Esophagus squamous epithelium (tissue), 5 donors: ENCODE measurements around the gene STAMBPL1. TPM values are rescaled to one million over a fixed set of nuclear protein-coding genes. Genes with fewer than 3 reads are reported as not detected.

Experiments
- DNase-seq: peaks from one replicate; lab custom pipeline; 2025; lab: John Stamatoyannopoulos, UW
- H3K27ac ChIP-seq, 4 donors: fragments of 200-600 bp; sonication (generic); one replicate each; pipeline ENCODE4 v1.5.1; 2016 to 2019; ENCODE audit warnings: mild to moderate bottlenecking in 1 of 4
- H3K27me3 ChIP-seq, 4 donors: fragments of 200-600 bp; sonication (generic); 1 replicate in 3 of 4; 2 replicates in 1 of 4; pipeline versions ENCODE4 v1.5.1 to v1.6.0; 2017 to 2021; ENCODE audit warnings: antibody characterized with exemption in 1 of 4
- H3K36me3 ChIP-seq, 3 donors: fragments of 200-600 bp; sonication (generic); one replicate each; pipeline ENCODE4 v1.5.1; 2016 to 2019
- H3K4me1 ChIP-seq, 3 donors: fragments of 200-600 bp; sonication (generic); one replicate each; pipeline ENCODE4 v1.5.1; 2017 to 2019
- H3K4me3 ChIP-seq, 4 donors: fragments of 200-600 bp; sonication (generic); 1 replicate in 3 of 4; 2 replicates in 1 of 4; pipeline ENCODE4 v1.5.1; 2016 to 2019; ENCODE audit warnings: mild to moderate bottlenecking in 2 of 4, moderate library complexity in 1 of 4
- H3K9me3 ChIP-seq, 3 donors: fragments of 200-600 bp; sonication (generic); one replicate each; pipeline ENCODE4 v1.5.1; 2016 to 2019
- POLR2A ChIP-seq, 4 donors: fragments of 450-650 bp; IDR thresholded peaks; one replicate each; pipeline ENCODE4 v1.6.1; 2017; ENCODE audit warnings: antibody characterized with exemption in 4 of 4, mild to moderate bottlenecking in 4 of 4, moderate library complexity in 3 of 4
- WGBS, 2 donors: methylation state at CpG; one replicate each; pipeline ENCODE4 v1.1.5; 2018; 5-methylcytosine and 5-hydroxymethylcytosine counted together
- intact Hi-C: fragments of 100-400 bp; cut with DNase I; formaldehyde crosslinking; loops from one replicate; pipeline ENCODE4 v1.15.0; 2022
- total RNA-seq, 4 donors: library from RNA; depleted of rRNA; stranded (reverse); fragments of >200 nt; gene quantifications; one replicate each; pipeline ENCODE4 v1.1.0, GENCODE V29; 2016
- TF ChIP-seq, protein P1 (sequence below), 6 experiments: fragments of 450-650 bp in 4 of 6; fragments of 200-600 bp in 2 of 6; sonication (generic) in 2 of 6; IDR thresholded peaks; one replicate each; pipeline ENCODE4 v1.5.1; 2016 to 2019; ENCODE audit warnings: antibody characterized with exemption in 6 of 6, mild to moderate bottlenecking in 4 of 6, moderate library complexity in 4 of 6
- donor health status: DM: yes; HTN: yes; CAD: no.

Gene STAMBPL1
- total RNA-seq, 4 donors from 2014 or later = 3.5 to 21.0 (median 7.6) TPM

DNA sequence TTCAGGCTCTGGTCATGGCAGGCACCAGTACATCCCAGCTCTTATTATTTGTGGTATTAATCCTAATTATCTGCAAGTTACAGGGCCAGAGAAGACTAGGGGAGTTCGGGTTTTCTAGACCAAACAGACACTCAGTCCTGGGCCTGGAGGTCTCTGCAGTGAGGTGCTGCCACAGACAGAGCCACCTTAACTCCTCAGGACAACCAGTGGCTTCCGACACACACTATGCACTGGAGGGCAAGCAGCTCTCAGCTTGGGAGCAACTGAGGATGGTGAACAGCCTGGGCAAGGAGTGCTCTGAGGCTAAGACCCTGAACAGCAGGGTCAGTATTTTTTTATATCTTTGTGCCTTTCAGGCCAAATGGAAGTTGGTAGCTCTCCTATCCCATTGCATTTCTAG is 53.5 kb downstream of the STAMBPL1 start:
- H3K27me3 ChIP-seq = no peaks in the 10 kb centered on the region
- H3K4me1 ChIP-seq = peaks cover 6 to 33% (median 10%) of the 10 kb centered on the region in 3 donors
- H3K27ac ChIP-seq = peak overlapping the region in 3 of 4 donors; percentile 57 to 74 (median 65)
- intact Hi-C loops = loop anchor here (5.0 kb wide), 1 partner anchor 96 kb away; no protein-coding TSS in a partner anchor
- TF ChIP-seq, protein P1, sequence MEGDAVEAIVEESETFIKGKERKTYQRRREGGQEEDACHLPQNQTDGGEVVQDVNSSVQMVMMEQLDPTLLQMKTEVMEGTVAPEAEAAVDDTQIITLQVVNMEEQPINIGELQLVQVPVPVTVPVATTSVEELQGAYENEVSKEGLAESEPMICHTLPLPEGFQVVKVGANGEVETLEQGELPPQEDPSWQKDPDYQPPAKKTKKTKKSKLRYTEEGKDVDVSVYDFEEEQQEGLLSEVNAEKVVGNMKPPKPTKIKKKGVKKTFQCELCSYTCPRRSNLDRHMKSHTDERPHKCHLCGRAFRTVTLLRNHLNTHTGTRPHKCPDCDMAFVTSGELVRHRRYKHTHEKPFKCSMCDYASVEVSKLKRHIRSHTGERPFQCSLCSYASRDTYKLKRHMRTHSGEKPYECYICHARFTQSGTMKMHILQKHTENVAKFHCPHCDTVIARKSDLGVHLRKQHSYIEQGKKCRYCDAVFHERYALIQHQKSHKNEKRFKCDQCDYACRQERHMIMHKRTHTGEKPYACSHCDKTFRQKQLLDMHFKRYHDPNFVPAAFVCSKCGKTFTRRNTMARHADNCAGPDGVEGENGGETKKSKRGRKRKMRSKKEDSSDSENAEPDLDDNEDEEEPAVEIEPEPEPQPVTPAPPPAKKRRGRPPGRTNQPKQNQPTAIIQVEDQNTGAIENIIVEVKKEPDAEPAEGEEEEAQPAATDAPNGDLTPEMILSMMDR (IDR thresholded peaks at IDR 0.05) = no peak
- no peak for TF ChIP-seq POLR2A (IDR thresholded peaks at IDR 0.05)
- no peak overlapping the region for H3K4me3 ChIP-seq
- 67% methylated on average over 2 of the region's 2 CpGs; no CpG with 5 or more reads in 1 of the 2 donors for WGBS, 2 donors
- no peaks in the 10 kb centered on the region for H3K9me3 ChIP-seq
- peaks cover 0 to 22% (median 0%) of the 10 kb centered on the region in 3 donors for H3K36me3 ChIP-seq
- DNase-seq = no peak

DNA sequence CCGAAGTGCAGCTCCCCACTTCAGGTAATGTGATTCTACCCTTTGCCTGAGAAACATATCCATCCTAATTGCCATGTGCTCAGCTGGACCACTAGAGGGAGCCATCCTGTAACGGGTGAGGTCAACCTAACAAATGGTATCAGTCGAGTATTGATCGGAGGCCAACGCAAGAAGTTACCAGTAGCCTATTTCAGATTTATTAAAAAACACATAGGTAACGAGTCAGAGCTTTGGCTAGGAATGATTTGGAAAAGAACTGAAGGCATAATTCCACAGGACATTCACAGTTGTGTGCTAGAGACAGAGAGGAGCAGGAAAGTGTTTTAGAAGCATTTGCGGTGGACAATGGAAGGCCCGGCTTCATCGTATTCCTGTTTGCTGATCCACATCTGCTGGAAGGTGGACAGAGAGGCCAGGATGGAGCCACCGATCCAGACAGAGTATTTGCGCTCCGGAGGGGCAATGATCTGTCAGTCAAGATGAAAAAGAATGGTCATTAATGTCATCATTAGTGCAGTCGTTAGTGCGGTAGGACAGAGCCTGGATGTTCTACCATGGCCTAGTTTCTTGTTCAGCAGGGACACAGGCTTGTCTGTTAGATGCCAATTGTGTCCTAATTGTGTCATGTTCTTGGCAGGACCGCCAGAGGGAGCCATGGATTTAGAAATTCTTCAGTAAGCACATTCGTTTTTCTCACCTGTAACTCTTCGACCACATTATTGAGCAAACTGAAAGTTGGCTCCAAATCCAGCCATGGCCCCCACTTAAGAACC is 55.0 kb downstream of the STAMBPL1 start:
- TF ChIP-seq, protein P1 (IDR thresholded peaks at IDR 0.05) = peak; percentile 68 to 89 (median 84)
- no peak for TF ChIP-seq POLR2A (IDR thresholded peaks at IDR 0.05)

DNA sequence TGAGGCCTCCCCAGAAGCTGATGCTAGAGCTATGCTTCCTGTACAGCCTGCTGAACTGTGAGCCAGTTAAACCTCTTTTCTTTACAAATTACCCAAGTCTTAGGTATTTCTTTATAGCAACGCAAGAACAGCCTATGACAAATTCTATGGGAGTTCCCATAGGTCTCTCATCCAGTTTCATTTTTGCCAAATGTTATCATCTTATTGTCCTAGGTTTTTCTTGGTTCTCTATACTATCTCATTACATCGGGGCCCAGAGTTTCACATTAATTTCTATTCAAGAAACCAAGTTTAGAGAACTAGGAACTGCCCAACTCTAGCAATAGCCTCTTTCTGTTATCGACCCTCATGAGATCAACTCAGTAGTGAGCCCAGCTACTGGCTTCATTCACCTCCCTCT is 56.6 kb downstream of the STAMBPL1 start:
- no peaks in the 10 kb centered on the region for H3K9me3 ChIP-seq
- intact Hi-C loops = loop anchor here (5.0 kb wide), 2 partner anchors 51 to 281 kb away; no protein-coding TSS in a partner anchor
- peak overlapping the region in 3 of 4 donors; percentile 66 to 70 (median 70) for H3K27ac ChIP-seq

More for the DNA sequence above, 55.0 kb downstream of the STAMBPL1 start:
- peaks cover 6 to 33% (median 10%) of the 10 kb centered on the region in 3 donors for H3K4me1 ChIP-seq
- no peak for DNase-seq
- H3K9me3 ChIP-seq = no peaks in the 10 kb centered on the region
- peak overlapping the region; percentile 64 to 77 (median 70) for H3K27ac ChIP-seq
- H3K27me3 ChIP-seq = no peaks in the 10 kb centered on the region
- intact Hi-C loops = loop anchor here (5.0 kb wide), 3 partner anchors 52 to 282 kb away; no protein-coding TSS in a partner anchor
- peak overlapping the region in 1 of 4 donors; percentile 17 for H3K4me3 ChIP-seq
- 26 to 28% methylated on average over 17 of the region's 17 CpGs for WGBS, 2 donors
- peaks cover 0 to 37% (median 0%) of the 10 kb centered on the region in 3 donors for H3K36me3 ChIP-seq

DNA sequence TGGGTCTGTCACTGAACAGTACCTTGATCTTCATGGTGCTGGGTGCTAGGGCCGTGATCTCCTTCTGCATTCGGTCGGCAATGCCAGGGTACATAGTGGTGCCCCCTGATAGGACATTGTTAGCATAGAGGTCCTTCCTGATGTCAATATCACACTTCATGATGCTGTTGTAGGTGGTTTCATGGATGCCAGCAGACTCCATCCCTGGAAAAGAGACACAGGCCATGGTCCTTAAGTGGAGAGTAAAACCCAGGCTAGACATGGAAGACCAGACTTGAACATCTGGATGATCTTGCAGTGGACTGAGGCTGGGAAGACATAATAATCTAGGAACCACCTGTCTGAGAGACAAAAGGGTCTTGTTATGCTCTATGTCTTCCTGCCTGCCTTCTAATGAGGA is 58.0 kb downstream of the STAMBPL1 start:
- 53 to 83% methylated on average over 3 of the region's 3 CpGs for WGBS, 2 donors

More for the DNA sequence above, 56.6 kb downstream of the STAMBPL1 start:
- Histone ChIP-seq H3K27me3 (no peaks in the 10 kb centered on the region), H3K36me3 (peaks cover 0 to 51% (median 0%) of the 10 kb centered on the region in 3 donors), H3K4me1 (peaks cover 6 to 35% (median 10%) of the 10 kb centered on the region in 3 donors), H3K4me3 (no peak overlapping the region)
- TF ChIP-seq, protein P1 (IDR thresholded peaks at IDR 0.05) = no peak
- no peak for TF ChIP-seq POLR2A (IDR thresholded peaks at IDR 0.05)
- WGBS, 2 donors = 65 to 73% methylated on average over 3 of the region's 3 CpGs
- DNase-seq = no peak

More for the DNA sequence above, 58.0 kb downstream of the STAMBPL1 start:
- Histone ChIP-seq H3K4me1 (peaks cover 6 to 33% (median 7%) of the 10 kb centered on the region in 3 donors), H3K36me3 (peaks cover 0 to 65% (median 0%) of the 10 kb centered on the region in 3 donors), H3K27me3 (no peaks in the 10 kb centered on the region), H3K4me3 (no peak overlapping the region), H3K9me3 (no peaks in the 10 kb centered on the region), H3K27ac (peak overlapping the region in 2 of 4 donors; percentile 25 to 45)
- TF ChIP-seq, protein P1 (IDR thresholded peaks at IDR 0.05) = no peak
- no peak for TF ChIP-seq POLR2A (IDR thresholded peaks at IDR 0.05)
- DNase-seq = no peak
- intact Hi-C loops = loop anchor here (5.0 kb wide), 2 partner anchors 49 to 279 kb away; no protein-coding TSS in a partner anchor
